ENCODE measurements around the gene ZNF3. TPM values are rescaled to one million over a fixed set of nuclear protein-coding genes. Genes with fewer than 3 reads are reported as not detected.

ZNF3 gene
- total RNA-seq, 1 donor from 2014 or later, result 24.6 TPM

- H3K27ac Mint-ChIP-seq, result peak within 1 kb of the TSS; percentile 92
- H3K27me3 Mint-ChIP-seq (ENCODE audit: insufficient read depth), result peaks cover 2% of the 10 kb centered on the region
- peaks cover 2% of the 10 kb centered on the region for H3K36me3 Mint-ChIP-seq (ENCODE audit: low read depth)
- DNase-seq (ENCODE audit: low spot score), result peak; percentile 79
- peaks cover 13% of the 10 kb centered on the region for H3K4me1 Mint-ChIP-seq (ENCODE audit: low read depth)
- intact Hi-C loops (cut with micrococcal nuclease), result loop anchor here (1.0 to 2.0 kb wide), 7 partner anchors 32 to 131 kb away; partner anchors contain the start of genes AP4M1, COPS6, MBLAC1 and MCM7
- peak within 1 kb of the TSS; percentile 88 for H3K4me3 Mint-ChIP-seq
- H3K9me3 Mint-ChIP-seq, result no peaks in the 10 kb centered on the region
These were observed 31.9 kb downstream of the ZNF3 start, which contains the start of gene ZSCAN21 for GRCh38 chr7:100049441-100050291. Gene ZSCAN21 (plus strand): TSS chr7:100049774. CDS start chr7:100057007, 7,233 bp downstream.

DNA sequence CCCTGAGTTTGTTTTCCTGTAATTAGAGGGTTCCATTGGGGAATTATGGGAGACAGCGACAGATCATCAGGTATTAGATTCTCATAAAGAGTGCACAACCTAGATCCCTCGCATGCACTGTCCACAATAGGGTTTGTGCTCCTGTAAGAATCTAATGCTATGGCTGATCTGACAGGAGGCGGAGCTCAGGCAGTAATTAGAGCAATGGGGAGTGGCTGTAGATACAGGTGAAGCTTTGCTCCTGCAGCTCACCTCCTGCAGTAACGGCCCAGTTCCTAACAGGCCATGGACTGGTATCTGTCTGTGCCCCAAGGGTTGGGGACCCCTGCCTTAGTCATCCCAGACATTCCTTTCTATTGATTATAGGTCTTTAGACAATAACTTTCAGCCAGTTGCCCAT lies 32.8 kb downstream of the ZNF3 start:
- no peak for DNase-seq (ENCODE audit: low spot score)
- Mint-ChIP-seq H3K4me3 (peak overlapping the region; percentile 75), H3K27me3 (ENCODE audit: insufficient read depth) (peaks cover 2% of the 10 kb centered on the region), H3K9me3 (no peaks in the 10 kb centered on the region), H3K36me3 (ENCODE audit: low read depth) (peaks cover 2% of the 10 kb centered on the region), H3K27ac (peak overlapping the region; percentile 71), H3K4me1 (ENCODE audit: low read depth) (peaks cover 15% of the 10 kb centered on the region)
- intact Hi-C loops (cut with micrococcal nuclease), result loop anchor here (1.0 to 2.0 kb wide), 6 partner anchors 33 to 130 kb away; partner anchors contain the start of genes AP4M1, MBLAC1, MCM7 and TRIM4

DNA sequence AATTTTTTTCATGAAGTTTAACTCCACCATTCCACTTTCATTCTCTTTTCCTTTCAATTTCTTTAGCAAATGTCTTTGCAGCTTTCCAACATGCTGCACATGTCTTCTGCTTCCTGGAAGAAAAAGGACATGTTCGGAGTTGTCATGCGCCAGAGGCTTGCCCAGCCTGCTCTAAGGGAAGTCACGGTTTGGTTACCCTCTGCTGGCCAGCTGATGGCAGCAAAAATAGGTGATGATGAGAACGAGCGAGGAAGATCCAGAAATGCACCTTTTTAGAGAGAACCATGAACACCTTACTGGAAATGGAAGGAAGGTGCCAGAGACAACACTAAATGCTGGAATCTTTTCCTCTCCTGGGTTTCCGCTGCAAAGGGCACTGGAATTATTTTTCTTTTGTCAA lies 36.8 kb downstream of the ZNF3 start:
- Mint-ChIP-seq H3K36me3 (ENCODE audit: low read depth) (peaks cover 7% of the 10 kb centered on the region), H3K27me3 (ENCODE audit: insufficient read depth) (no peaks in the 10 kb centered on the region), H3K9me3 (no peaks in the 10 kb centered on the region), H3K27ac (no peak overlapping the region), H3K4me1 (ENCODE audit: low read depth) (peaks cover 20% of the 10 kb centered on the region), H3K4me3 (no peak overlapping the region)
- DNase-seq (ENCODE audit: low spot score), result no peak
- intact Hi-C loops (cut with micrococcal nuclease), result no loop called here

DNA sequence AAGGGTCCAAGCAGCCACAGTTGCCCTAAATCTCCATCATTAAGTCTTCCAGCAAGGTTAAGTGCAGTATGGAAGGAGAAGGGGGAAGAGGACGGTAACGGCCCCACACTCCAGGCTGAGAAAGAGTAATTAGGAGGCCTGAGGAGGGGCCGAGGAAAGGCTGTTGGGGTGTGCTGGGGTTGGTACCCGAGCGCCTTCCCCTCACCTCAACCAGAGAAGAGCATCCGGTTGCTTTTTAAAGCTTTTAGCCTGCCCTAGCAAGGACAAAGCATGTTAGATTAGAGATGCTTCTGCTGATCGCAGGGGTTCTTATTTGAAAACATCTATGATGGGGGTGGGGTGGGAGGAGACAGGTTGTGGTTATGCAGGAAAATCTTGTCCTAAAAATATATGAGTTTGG lies 40.9 kb downstream of the ZNF3 start:
- DNase-seq (ENCODE audit: low spot score), result no peak
- intact Hi-C loops (cut with micrococcal nuclease), result no loop called here
- Mint-ChIP-seq H3K27ac (no peak overlapping the region), H3K4me3 (no peak overlapping the region), H3K9me3 (no peaks in the 10 kb centered on the region), H3K4me1 (ENCODE audit: low read depth) (peaks cover 20% of the 10 kb centered on the region), H3K27me3 (ENCODE audit: insufficient read depth) (no peaks in the 10 kb centered on the region), H3K36me3 (ENCODE audit: low read depth) (peaks cover 19% of the 10 kb centered on the region)

DNA sequence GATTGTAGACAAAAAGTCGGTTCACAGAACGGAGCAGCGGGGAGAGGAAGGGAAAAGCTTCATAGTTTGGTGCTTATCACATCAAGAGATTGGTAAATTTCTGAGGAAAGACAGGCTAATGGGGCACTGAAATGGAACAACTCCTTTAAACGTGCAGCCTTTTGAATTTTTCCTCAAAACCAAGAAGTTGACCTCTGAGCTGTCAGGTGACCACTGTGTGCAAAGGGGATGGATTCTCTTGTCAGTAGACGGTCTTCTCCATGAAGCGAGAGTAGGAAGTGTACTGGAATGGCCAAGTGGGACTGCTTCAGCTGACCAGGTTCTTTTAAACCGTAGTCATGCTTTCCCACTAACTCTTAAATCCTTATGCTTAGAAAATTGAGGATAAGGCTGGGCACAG lies 43.2 kb downstream of the ZNF3 start:
- Mint-ChIP-seq H3K27ac (no peak overlapping the region), H3K9me3 (no peaks in the 10 kb centered on the region), H3K4me3 (no peak overlapping the region), H3K36me3 (ENCODE audit: low read depth) (peaks cover 38% of the 10 kb centered on the region), H3K4me1 (ENCODE audit: low read depth) (peaks cover 16% of the 10 kb centered on the region), H3K27me3 (ENCODE audit: insufficient read depth) (no peaks in the 10 kb centered on the region)
- DNase-seq (ENCODE audit: low spot score), result no peak
- intact Hi-C loops (cut with micrococcal nuclease), result no loop called here

DNA sequence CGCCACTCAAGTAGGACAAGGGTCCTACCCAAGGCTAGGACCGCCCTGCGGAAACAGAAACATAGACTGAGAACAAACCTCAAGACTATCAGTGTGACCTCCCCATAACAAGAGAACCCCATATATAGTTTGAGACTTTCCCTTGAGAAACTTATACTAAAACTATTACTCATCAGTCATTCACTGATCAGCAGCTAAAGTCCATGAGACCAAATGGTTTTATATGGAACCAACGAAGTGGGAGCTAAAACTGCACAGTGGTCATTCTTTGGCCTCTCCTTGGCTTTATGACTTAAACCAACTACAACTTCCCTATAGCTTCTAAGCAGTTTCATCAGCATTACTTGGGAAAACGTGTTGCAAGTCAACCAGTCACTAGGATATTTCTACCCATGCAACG lies 45.6 kb downstream of the ZNF3 start:
- no peaks in the 10 kb centered on the region for H3K9me3 Mint-ChIP-seq
- peaks cover 49% of the 10 kb centered on the region for H3K36me3 Mint-ChIP-seq (ENCODE audit: low read depth)
- no peak for DNase-seq (ENCODE audit: low spot score)
- peaks cover 7% of the 10 kb centered on the region for H3K4me1 Mint-ChIP-seq (ENCODE audit: low read depth)
- no peak overlapping the region for H3K27ac Mint-ChIP-seq
- H3K4me3 Mint-ChIP-seq, result no peak overlapping the region
- no peaks in the 10 kb centered on the region for H3K27me3 Mint-ChIP-seq (ENCODE audit: insufficient read depth)
- intact Hi-C loops (cut with micrococcal nuclease), result no loop called here

- H3K4me1 Mint-ChIP-seq (ENCODE audit: low read depth), result no peaks in the 10 kb centered on the region
- no peak overlapping the region for H3K27ac Mint-ChIP-seq
- H3K9me3 Mint-ChIP-seq, result no peaks in the 10 kb centered on the region
- no peak overlapping the region for H3K4me3 Mint-ChIP-seq
- DNase-seq (ENCODE audit: low spot score), result no peak
- no peaks in the 10 kb centered on the region for H3K27me3 Mint-ChIP-seq (ENCODE audit: insufficient read depth)
- peaks cover 53% of the 10 kb centered on the region for H3K36me3 Mint-ChIP-seq (ENCODE audit: low read depth)
- intact Hi-C loops (cut with micrococcal nuclease), result no loop called here
These were observed 46.5 kb downstream of the ZNF3 start for GRCh38 chr7:100034871-100035510.

- Mint-ChIP-seq H3K9me3 (no peaks in the 10 kb centered on the region), H3K36me3 (ENCODE audit: low read depth) (peaks cover 59% of the 10 kb centered on the region)
These were observed 48.0 kb downstream of the ZNF3 start for GRCh38 chr7:100033526-100033925.

GRCh38 chr7:100029596-100029995 lies 51.9 kb downstream of the ZNF3 start:
- no peaks in the 10 kb centered on the region for H3K27me3 Mint-ChIP-seq (ENCODE audit: insufficient read depth)
- H3K4me3 Mint-ChIP-seq, result no peak overlapping the region
- no peak for DNase-seq (ENCODE audit: low spot score)
- intact Hi-C loops (cut with micrococcal nuclease), result loop anchor here (10.0 kb wide), 1 partner anchor 395 kb away; the partner anchor contains the start of genes MEPCE and ZCWPW1
- H3K27ac Mint-ChIP-seq, result no peak overlapping the region
- peaks cover 44% of the 10 kb centered on the region for H3K36me3 Mint-ChIP-seq (ENCODE audit: low read depth)
- peaks cover 9% of the 10 kb centered on the region for H3K4me1 Mint-ChIP-seq (ENCODE audit: low read depth)
- H3K9me3 Mint-ChIP-seq, result no peaks in the 10 kb centered on the region

More at GRCh38 chr7:100033526-100033925, 48.0 kb downstream of the ZNF3 start:
- Mint-ChIP-seq H3K4me1 (ENCODE audit: low read depth) (no peaks in the 10 kb centered on the region), H3K27ac (no peak overlapping the region), H3K4me3 (no peak overlapping the region), H3K27me3 (ENCODE audit: insufficient read depth) (no peaks in the 10 kb centered on the region)
- intact Hi-C loops (cut with micrococcal nuclease), result no loop called here
- DNase-seq (ENCODE audit: low spot score), result no peak

DNA sequence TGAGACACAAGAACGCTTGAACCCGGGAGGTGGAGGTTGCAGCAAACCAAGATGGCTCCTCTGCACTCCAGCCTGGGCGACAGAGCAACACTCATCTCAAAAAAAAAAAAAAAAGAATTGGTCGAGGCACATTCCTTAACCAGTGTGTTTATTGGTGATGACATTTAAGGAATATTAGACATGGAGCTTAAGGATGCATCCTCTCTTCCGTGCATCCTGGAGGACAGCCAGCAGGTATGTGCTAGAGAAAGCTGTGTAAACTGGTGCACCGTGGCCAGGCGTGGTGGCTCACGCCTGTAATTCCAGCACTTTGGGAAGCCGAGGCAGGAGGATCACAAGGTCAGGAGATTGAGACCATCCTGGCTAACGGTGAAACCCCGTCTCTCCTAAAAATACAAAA lies 54.3 kb downstream of the ZNF3 start:
- H3K4me3 Mint-ChIP-seq, result no peak overlapping the region
- no peaks in the 10 kb centered on the region for H3K27me3 Mint-ChIP-seq (ENCODE audit: insufficient read depth)
- H3K36me3 Mint-ChIP-seq (ENCODE audit: low read depth), result peaks cover 47% of the 10 kb centered on the region
- no peak for DNase-seq (ENCODE audit: low spot score)
- intact Hi-C loops (cut with micrococcal nuclease), result loop anchor here (2.0 to 10.0 kb wide), 2 partner anchors 54 to 398 kb away; partner anchors contain the start of genes MEPCE, ZCWPW1 and ZNF3
- H3K27ac Mint-ChIP-seq, result no peak overlapping the region
- peaks cover 30% of the 10 kb centered on the region for H3K4me1 Mint-ChIP-seq (ENCODE audit: low read depth)
- no peaks in the 10 kb centered on the region for H3K9me3 Mint-ChIP-seq

DNA sequence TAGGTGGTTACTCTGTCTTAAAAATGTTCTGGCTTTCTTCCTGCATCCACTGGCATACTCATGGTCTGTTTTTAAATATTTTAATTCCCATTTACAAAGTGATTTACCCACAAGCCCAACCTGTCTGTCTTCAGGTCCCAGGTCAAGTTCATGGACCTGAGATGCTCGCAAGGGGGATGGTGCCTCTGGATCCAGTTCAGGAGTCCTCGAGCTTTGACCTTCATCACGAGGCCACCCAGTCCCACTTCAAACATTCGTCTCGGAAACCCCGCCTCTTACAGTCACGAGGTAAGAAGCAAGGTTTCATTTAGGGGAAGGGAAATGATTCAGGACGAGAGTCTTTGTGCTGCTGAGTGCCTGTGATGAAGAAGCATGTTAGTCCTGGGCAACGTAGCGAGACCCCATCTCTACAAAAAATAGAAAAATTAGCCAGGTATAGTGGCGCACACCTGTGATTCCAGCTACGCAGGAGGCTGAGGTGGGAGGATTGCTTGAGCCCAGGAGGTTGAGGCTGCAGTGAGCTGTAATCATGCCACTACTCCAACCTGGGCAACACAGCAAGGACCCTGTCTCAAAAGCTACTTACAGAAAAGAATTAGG lies 57.4 kb downstream of the ZNF3 start:
- H3K4me3 Mint-ChIP-seq, result no peak overlapping the region
- intact Hi-C loops (cut with micrococcal nuclease), result loop anchor here (10.0 kb wide), 1 partner anchor 401 kb away; the partner anchor contains the start of genes MEPCE and ZCWPW1
- peak overlapping the region; percentile 29 for H3K27ac Mint-ChIP-seq
- no peaks in the 10 kb centered on the region for H3K27me3 Mint-ChIP-seq (ENCODE audit: insufficient read depth)
- peaks cover 49% of the 10 kb centered on the region for H3K4me1 Mint-ChIP-seq (ENCODE audit: low read depth)
- no peak for DNase-seq (ENCODE audit: low spot score)
- H3K36me3 Mint-ChIP-seq (ENCODE audit: low read depth), result peaks cover 37% of the 10 kb centered on the region
- H3K9me3 Mint-ChIP-seq, result no peaks in the 10 kb centered on the region

DNA sequence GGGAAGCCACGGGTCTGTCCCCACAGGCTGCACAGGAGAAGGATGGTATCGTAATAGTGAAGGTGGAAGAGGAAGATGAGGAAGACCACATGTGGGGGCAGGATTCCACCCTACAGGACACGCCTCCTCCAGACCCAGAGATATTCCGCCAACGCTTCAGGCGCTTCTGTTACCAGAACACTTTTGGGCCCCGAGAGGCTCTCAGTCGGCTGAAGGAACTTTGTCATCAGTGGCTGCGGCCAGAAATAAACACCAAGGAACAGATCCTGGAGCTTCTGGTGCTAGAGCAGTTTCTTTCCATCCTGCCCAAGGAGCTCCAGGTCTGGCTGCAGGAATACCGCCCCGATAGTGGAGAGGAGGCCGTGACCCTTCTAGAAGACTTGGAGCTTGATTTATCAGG lies 58.0 kb downstream of the ZNF3 start:
- Mint-ChIP-seq H3K36me3 (ENCODE audit: low read depth) (peaks cover 40% of the 10 kb centered on the region), H3K27ac (peak overlapping the region; percentile 44), H3K9me3 (no peaks in the 10 kb centered on the region), H3K4me1 (ENCODE audit: low read depth) (peaks cover 53% of the 10 kb centered on the region), H3K4me3 (no peak overlapping the region), H3K27me3 (ENCODE audit: insufficient read depth) (no peaks in the 10 kb centered on the region)
- intact Hi-C loops (cut with micrococcal nuclease), result loop anchor here (10.0 kb wide), 1 partner anchor 401 kb away; the partner anchor contains the start of genes MEPCE and ZCWPW1
- no peak for DNase-seq (ENCODE audit: low spot score)

All from activated T-helper 1 cell treated with anti-CD3 and anti-CD28 coated beads, Interleukin-12 subunit alpha, Interleukin-12 subunit beta, Interleukin-2, Interleukin-4 antibody, amounts not matched to agents 30 ng/mL and 10 ng/mL and 1 ng/mL, durations not matched to agents 14 hours and 24 hours and 36 hours (primary cell).